Measurements from ENCODE around the gene TRAF1.

TRAF1 gene

DNA sequence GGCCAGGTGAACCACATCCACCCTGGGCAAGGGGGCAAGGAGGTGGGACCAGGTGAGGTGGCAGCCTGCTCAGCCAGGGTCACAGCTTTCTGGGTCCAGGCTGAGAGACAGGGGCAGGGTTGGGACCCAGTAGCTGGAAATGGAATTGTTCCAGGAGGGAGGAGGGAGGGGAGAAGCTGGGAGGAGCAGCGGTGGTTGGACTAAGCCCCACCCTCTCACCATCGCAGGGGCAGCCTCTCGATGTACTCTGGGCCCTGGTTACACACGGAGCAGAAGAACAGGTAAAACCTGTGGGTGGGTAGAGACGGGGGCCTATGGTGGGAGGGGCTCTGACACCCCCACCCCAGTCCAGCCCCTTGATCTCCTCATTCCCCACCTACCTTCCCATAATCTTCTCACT lies 60.8 kb downstream of the TRAF1 start:
- no peak for DNase-seq

GRCh38 chr9:120865176-120865575 lies 61.4 kb downstream of the TRAF1 start:
- DNase-seq: no peak

- no peak for DNase-seq
Measured at GRCh38 chr9:120864719-120865118, 61.9 kb downstream of the TRAF1 start.

DNA sequence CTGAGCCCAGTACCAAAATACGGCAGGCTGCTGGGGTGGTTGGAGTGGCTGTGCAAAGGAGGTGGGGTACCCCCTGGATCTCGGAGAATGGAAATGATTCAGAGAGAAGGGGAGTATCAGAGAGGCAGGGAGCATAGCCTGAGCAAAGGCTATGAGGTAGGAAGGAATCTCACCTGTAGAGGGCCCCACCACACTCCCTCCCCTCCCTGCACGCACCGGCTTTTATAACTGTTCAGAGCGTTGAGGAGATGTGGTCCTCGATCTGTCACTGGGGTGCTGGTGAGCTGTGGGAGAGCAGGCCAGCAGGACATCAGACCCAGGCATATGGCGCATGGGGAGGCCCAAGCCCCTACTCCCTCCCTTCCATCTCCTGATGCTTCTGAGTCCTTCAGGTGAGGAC lies 62.8 kb downstream of the TRAF1 start:
- no peak for DNase-seq

- DNase-seq: no peak
Measured at GRCh38 chr9:120862452-120862851, 64.1 kb downstream of the TRAF1 start.

DNA sequence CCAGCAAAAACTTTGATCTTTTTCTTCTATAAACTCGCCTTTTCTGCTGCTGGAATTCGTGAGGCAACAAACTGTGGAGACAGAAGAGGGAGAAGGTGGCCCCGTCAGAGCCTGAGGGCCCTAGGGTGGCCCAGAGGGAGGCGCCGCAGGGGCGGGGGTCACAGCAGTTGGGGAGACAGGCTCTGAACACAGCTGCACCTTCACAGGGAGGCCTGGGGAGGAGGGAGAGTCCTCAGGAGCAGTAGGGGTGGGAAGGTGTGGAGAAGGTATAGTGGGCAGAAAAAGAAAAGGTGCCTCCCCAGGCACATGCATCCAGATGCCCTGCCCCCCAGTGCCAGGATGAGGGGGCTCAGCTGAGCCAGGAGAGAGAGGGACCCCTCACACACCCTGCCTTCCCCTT lies 64.7 kb downstream of the TRAF1 start:
- DNase-seq: no peak

GRCh38 chr9:120860083-120860482 lies 66.5 kb downstream of the TRAF1 start:
- DNase-seq: no peak

DNA sequence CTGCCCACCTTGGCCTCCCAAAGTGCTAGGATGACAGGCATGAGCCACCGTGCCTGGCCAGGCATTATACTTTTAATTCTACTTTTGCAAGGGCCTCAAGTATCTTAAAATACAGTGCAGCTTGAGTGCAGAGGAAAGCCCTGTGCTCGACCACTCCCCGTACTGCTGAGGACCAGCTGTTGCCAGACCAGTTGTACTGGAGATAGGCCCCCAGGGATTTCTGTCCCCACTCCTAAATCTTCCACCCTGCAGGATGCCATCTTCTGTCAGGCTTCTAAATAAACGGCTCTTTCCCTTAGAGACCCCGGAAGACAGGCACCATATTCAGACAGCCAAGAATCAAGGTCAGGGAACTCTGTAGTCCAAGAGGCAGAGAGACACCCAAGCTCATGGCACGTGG lies 67.2 kb downstream of the TRAF1 start:
- DNase-seq: no peak

DNA sequence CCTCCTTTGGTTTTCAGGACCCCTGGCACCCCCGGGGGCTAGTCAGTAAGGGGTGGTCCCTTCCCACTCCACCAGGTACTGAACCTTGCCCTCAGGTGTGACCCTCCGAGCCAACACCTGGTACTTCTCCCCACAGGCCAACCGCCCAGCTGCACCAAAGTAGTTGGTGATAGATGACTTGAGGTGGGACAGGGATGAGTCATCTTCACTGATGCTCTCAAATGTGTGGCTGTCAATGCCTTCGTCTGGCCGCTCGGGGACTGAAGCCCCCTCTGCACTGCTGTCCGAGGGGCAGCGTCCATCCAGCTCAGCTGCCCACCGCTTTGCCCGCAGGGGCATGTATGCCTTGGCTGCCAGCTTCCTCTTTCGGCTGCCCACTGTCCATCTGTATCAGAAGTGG lies 68.7 kb downstream of the TRAF1 start:
- DNase-seq: no peak

GRCh38 chr9:120857481-120857880 lies 69.1 kb downstream of the TRAF1 start:
- no peak for DNase-seq

DNA sequence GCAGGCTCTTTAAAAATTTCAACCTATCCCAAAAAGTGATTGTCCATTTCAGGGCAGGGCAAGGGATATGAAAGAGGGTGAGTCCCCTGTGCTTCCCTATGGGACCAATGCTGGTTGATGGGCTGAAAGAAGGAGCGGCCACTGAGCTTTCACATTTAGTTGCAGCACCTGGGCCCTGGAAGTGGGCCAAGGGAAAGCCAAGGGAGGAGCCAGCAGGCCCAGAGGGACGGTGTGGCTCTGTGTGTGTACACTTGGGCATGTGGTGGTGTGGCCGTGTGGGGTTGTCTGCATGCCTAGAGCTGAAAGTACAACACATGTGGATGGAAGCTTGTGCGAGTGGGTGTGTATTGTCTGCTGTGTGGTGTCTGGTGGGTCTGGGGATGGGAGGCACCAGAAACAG lies 69.9 kb downstream of the TRAF1 start:
- no peak for DNase-seq

- no peak for DNase-seq
Measured at GRCh38 chr9:120855827-120856670, 70.5 kb downstream of the TRAF1 start.

DNA sequence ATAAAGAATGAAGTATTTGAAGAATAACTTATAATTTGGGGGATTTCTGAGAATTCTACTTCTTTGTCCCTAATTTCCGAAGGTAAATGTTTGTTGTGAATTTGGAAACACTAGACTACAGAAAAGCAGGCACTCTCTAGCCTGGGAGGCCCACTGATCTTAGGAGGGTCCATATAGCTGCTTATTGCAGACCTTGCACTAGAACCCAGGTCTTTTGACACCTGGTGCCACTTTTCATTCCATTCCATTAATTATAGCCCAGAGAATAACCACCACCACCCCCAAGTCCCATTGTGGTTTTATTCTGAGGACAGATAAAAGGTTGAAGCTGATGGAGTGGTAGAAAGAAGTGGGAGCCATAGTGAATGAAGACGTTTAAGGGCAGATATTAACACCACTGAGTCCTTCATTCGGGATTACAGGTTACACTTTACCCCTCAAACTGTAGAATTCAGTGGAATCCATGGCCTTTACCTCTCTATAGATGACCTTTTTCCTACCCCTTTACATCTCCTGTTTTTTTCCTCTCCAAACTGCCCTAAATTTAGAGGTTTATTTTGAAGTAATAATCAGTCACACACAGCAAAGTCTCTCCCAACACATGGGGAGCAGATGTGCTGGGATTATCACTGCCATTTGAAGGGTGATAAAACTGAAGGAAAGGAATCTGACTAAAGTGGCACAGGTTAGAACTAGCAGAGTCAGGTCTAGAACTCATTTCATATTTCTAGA lies 71.8 kb downstream of the TRAF1 start:
- no peak for DNase-seq

GRCh38 chr9:120853198-120853597 lies 73.4 kb downstream of the TRAF1 start:
- DNase-seq: no peak
